Keratinocyte (primary cell): Measurements from ENCODE around the gene INKA2. TPM values are rescaled to one million over a fixed set of nuclear protein-coding genes. Genes with fewer than 3 reads are reported as not detected.

Source experiments
- DNase-seq: peaks from one replicate; pipeline ENCODE4 v3.0.0-alpha.2; 2011; ENCODE audit warnings: low read depth, missing footprints, low spot score
- FAIRE-seq: peaks from 2 replicates; lab custom pipeline; 2011; peaks lifted over from hg19 to GRCh38; lab: Jason Lieb, UNC
- H2AFZ ChIP-seq: 2 replicates; pipeline ENCODE4 v1.6.0; 2012; ENCODE audit warnings: low read length, control low read depth, inconsistent platforms; ENCODE audit not compliant: control insufficient read depth
- H3K27ac ChIP-seq: 2 replicates; pipeline ENCODE4 v1.5.1; 2011; ENCODE audit warnings: low read length; ENCODE audit not compliant: control insufficient read depth, insufficient read depth
- H3K27me3 ChIP-seq: 3 replicates; pipeline ENCODE4 v1.6.0; 2011; ENCODE audit warnings: low read length; ENCODE audit not compliant: control insufficient read depth, insufficient read depth; ENCODE audit errors: extremely low read depth
- H3K36me3 ChIP-seq, 2 experiments: 2 replicates in 1 of 2; 3 replicates in 1 of 2; pipeline ENCODE4 v1.5.1; 2011; ENCODE audit warnings: low read length in 2 of 2, mild to moderate bottlenecking in 1 of 2; ENCODE audit not compliant: control insufficient read depth in 2 of 2, insufficient read depth in 2 of 2; ENCODE audit errors: extremely low read depth in 1 of 2
- H3K4me1 ChIP-seq: 3 replicates; pipeline ENCODE4 v1.5.1; 2011; ENCODE audit warnings: low read length; ENCODE audit not compliant: control insufficient read depth, insufficient read depth; ENCODE audit errors: extremely low read depth
- H3K4me2 ChIP-seq: 3 replicates; pipeline ENCODE4 v1.6.0; 2011; ENCODE audit warnings: low read depth, low read length; ENCODE audit not compliant: control insufficient read depth, insufficient read depth; ENCODE audit errors: extremely low read depth
- H3K4me3 ChIP-seq, 3 experiments: fragments of 200-600 bp in 1 of 3; sonication (generic) in 1 of 3; 2 replicates in 2 of 3; 3 replicates in 1 of 3; pipeline ENCODE4 v1.5.1; 2011 to 2016; ENCODE audit warnings: low read length in 3 of 3, mild to moderate bottlenecking in 3 of 3, control low read depth in 2 of 3, inconsistent platforms in 1 of 3, low read depth in 1 of 3, mixed read lengths in 1 of 3, mixed run types in 1 of 3, moderate library complexity in 1 of 3; ENCODE audit not compliant: control insufficient read depth in 2 of 3, insufficient read depth in 2 of 3; ENCODE audit errors: extremely low read depth in 1 of 3
- H3K79me2 ChIP-seq: 2 replicates; pipeline ENCODE4 v1.6.0; 2012; ENCODE audit warnings: low read length; ENCODE audit not compliant: control insufficient read depth, insufficient read depth
- H3K9ac ChIP-seq: 3 replicates; pipeline ENCODE4 v1.6.0; 2011; ENCODE audit warnings: low read length; ENCODE audit not compliant: control insufficient read depth, insufficient read depth; ENCODE audit errors: extremely low read depth
- H3K9me1 ChIP-seq: 3 replicates; pipeline ENCODE4 v1.6.0; 2011; ENCODE audit warnings: low read length; ENCODE audit not compliant: control insufficient read depth, insufficient read depth; ENCODE audit errors: extremely low read depth
- H3K9me3 ChIP-seq: 2 replicates; pipeline ENCODE4 v1.5.1; 2012; ENCODE audit warnings: low read depth, low read length; ENCODE audit not compliant: control insufficient read depth
- H4K20me1 ChIP-seq: 3 replicates; pipeline ENCODE4 v1.6.0; 2011; ENCODE audit warnings: low read length; ENCODE audit not compliant: control insufficient read depth, insufficient read depth; ENCODE audit errors: extremely low read depth
- EZH2 ChIP-seq: IDR thresholded peaks from one replicate; pipeline ENCODE4 v1.6.1; 2012; ENCODE audit warnings: inconsistent platforms, mild to moderate bottlenecking, low read length, moderate library complexity
- dilution Hi-C: fragments of 300-500 bp; cut with MboI; formaldehyde crosslinking; loops from one replicate; pipeline ENCODE4 v1.7.0; 2020; ENCODE audit warnings: low sequenced_read_pairs; ENCODE audit not compliant: extremely low pct_ligation_motif_present
- polyA plus RNA-seq, 5 experiments: library from polyadenylated mRNA; depleted of rRNA in 3 of 5; stranded (reverse) in 3 of 5; stranded (forward) in 1 of 5; unstranded in 1 of 5; fragments of >200 nt; gene quantifications; 1 replicate in 1 of 5; 2 replicates in 3 of 5; 3 replicates in 1 of 5; pipeline versions ENCODE4 v1.2.1 to v1.2.3, GENCODE V29; 2011 to 2012; ENCODE audit warnings: missing spikeins in 2 of 5, low read depth in 1 of 5, low replicate concordance in 1 of 5
- TF ChIP-seq, protein P1 (sequence below), 3 experiments: IDR thresholded peaks in 1 of 3; conservative IDR thresholded peaks in 1 of 3; optimal IDR thresholded peaks in 1 of 3; 2 replicates in 2 of 3; 3 replicates in 1 of 3; pipeline versions ENCODE3 to v1.5.1; 2011; ENCODE audit warnings: low read length in 3 of 3, mild to moderate bottlenecking in 3 of 3, moderate library complexity in 2 of 3, control low read depth in 1 of 3, inconsistent platforms in 1 of 3; ENCODE audit not compliant: insufficient read depth in 2 of 3; ENCODE audit errors: extremely low read depth in 1 of 3

Gene INKA2
- polyA plus RNA-seq, 1 donor (not counting 4 experiments of a cell fraction or from before 2014, with no cell fraction given): 2.7 TPM

DNA sequence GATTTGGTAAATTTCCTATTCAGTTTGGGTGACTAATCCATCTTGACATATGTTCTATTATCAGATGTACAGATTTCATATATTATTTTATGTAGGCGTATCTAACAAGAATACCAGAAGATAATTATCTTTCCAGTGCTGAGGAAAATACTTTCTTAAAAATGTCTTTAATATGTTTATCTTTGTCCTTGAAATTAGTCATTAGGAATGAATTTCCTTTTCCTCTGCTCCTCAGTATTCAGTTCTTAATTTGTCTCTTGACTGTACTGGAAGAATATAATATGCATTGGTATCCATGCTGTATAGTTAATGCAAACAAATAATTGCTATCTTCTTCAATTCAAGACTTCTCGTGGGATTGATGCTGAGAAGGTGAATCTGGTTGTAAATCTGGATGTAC is 23.1 kb upstream of the INKA2 start:
- Histone ChIP-seq H3K9me1 (no peaks in the 10 kb centered on the region), H3K9ac (no peak overlapping the region), H3K4me3 (no peak overlapping the region), H3K27me3 (no peaks in the 10 kb centered on the region), H3K4me2 (no peak overlapping the region), H3K9me3 (no peaks in the 10 kb centered on the region), H4K20me1 (no peaks in the 10 kb centered on the region), H3K27ac (no peak overlapping the region), H3K4me1 (peaks cover 2% of the 10 kb centered on the region), H2AFZ (no peak overlapping the region), H3K79me2 (peaks cover 11% of the 10 kb centered on the region), H3K36me3 (peaks cover 16 to 22% of the 10 kb centered on the region in 2 experiments)
- FAIRE-seq (no peak), DNase-seq (no peak)
- dilution Hi-C loops: no loop called here
- TF ChIP-seq, protein P1, sequence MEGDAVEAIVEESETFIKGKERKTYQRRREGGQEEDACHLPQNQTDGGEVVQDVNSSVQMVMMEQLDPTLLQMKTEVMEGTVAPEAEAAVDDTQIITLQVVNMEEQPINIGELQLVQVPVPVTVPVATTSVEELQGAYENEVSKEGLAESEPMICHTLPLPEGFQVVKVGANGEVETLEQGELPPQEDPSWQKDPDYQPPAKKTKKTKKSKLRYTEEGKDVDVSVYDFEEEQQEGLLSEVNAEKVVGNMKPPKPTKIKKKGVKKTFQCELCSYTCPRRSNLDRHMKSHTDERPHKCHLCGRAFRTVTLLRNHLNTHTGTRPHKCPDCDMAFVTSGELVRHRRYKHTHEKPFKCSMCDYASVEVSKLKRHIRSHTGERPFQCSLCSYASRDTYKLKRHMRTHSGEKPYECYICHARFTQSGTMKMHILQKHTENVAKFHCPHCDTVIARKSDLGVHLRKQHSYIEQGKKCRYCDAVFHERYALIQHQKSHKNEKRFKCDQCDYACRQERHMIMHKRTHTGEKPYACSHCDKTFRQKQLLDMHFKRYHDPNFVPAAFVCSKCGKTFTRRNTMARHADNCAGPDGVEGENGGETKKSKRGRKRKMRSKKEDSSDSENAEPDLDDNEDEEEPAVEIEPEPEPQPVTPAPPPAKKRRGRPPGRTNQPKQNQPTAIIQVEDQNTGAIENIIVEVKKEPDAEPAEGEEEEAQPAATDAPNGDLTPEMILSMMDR (optimal IDR thresholded peaks at IDR 0.05 in 1 of 3, IDR thresholded peaks at IDR 0.05 in 1 of 3, conservative IDR thresholded peaks at IDR 0.05 in 1 of 3; ENCODE audit: extremely low read depth in 1 of 3, insufficient read depth in 2 of 3, low read length in 3 of 3): no peak
- no peak for TF ChIP-seq EZH2

DNA sequence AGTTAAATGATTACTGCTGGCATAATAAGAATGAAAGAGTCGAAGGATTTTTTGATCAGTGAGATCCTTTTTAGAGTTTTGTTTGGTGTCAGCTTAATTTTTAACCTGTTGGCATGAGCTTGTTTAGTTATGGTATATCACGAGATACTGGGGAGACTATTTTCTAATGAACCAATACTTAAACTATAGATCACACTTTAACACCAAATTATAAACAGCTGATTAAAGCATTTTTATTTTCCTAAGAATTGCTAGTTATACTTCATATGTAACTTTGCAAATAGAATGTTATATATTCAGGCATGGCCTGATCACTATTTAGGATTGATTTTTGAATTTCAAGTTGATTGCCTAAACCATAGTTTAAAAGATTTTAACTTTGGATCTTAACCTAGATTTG is 22.5 kb upstream of the INKA2 start:
- H3K9ac ChIP-seq: no peak overlapping the region
- no peaks in the 10 kb centered on the region for H3K27me3 ChIP-seq
- H3K79me2 ChIP-seq: peaks cover 17% of the 10 kb centered on the region
- DNase-seq: no peak
- dilution Hi-C loops: no loop called here
- no peak overlapping the region for H2AFZ ChIP-seq
- no peaks in the 10 kb centered on the region for H3K9me1 ChIP-seq
- FAIRE-seq: no peak
- no peaks in the 10 kb centered on the region for H3K9me3 ChIP-seq
- peaks cover 8% of the 10 kb centered on the region for H3K4me1 ChIP-seq
- TF ChIP-seq, protein P1 (optimal IDR thresholded peaks at IDR 0.05 in 1 of 3, IDR thresholded peaks at IDR 0.05 in 1 of 3, conservative IDR thresholded peaks at IDR 0.05 in 1 of 3; ENCODE audit: extremely low read depth in 1 of 3, insufficient read depth in 2 of 3, low read length in 3 of 3): no peak
- no peak for TF ChIP-seq EZH2
- H4K20me1 ChIP-seq: no peaks in the 10 kb centered on the region
- H3K4me3 ChIP-seq: no peak overlapping the region
- H3K4me2 ChIP-seq: no peak overlapping the region
- H3K36me3 ChIP-seq: peaks cover 16 to 18% of the 10 kb centered on the region in 2 experiments
- H3K27ac ChIP-seq: no peak overlapping the region
